Epithelial cell of esophagus (primary cell): ENCODE results near the gene PREP.

Source experiments
- DNase-seq: peaks from one replicate; pipeline ENCODE4 v3.0.0; 2010; ENCODE audit warnings: low read depth
- H3K4me3 ChIP-seq: 2 replicates; pipeline ENCODE4 v1.5.1; 2011; ENCODE audit warnings: mild to moderate bottlenecking, low read length, control low read depth
- CTCF ChIP-seq: IDR thresholded peaks from 2 replicates; pipeline ENCODE4 v1.5.1; 2011; ENCODE audit warnings: low read depth, mild to moderate bottlenecking, low read length, control low read depth, inconsistent platforms; ENCODE audit not compliant: insufficient read depth; ENCODE audit errors: missing control alignments

The PREP gene

DNA sequence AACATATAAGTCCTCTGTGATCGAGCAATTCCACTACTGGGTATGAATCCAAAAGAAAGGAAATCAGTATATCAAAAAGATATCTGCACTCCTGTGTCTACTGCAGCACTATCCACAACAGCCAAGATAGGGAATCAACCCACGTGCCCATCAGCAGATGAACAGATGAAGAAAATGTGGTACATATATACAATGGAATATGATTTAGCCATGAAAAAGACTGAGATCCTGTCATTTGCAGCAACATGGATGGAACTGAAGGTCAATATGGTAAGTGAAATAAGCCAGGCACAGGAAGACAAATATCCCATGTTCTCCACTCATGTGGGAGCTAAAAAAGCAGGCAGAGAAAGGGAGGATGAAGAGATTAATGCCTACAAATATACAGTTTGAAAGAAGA is 127.3 kb downstream of the PREP start:
- no peak for DNase-seq
- H3K4me3 ChIP-seq, result no peak overlapping the region
- TF ChIP-seq CTCF, result no peak

- no peak overlapping the region for H3K4me3 ChIP-seq
- no peak for TF ChIP-seq CTCF
- no peak for DNase-seq
Measured at GRCh38 chr6:105274678-105275077, 128.2 kb downstream of the PREP start.

GRCh38 chr6:105273589-105273988 is 129.3 kb downstream of the PREP start:
- no peak for TF ChIP-seq CTCF
- no peak for DNase-seq
- no peak overlapping the region for H3K4me3 ChIP-seq

DNA sequence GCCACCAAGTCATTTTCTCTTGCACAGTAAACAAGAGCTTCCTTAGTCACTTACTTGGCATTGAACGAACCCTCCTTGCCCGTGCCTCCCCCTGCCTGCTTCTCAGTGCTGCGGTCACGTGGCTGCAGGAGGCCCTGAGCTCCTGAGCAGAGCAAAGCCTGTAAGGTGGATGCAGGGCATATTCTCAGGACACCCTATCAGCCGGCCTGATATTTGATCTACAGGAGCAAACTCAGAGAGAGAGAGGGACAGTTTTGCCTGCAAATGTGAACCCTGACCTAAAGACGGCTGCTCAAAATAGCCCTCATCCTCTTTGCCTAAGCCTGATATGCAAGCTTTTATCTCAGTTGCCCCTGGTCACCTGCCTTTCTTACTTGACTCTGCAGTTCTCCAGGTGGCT is 130.1 kb downstream of the PREP start:
- TF ChIP-seq CTCF, result no peak
- DNase-seq, result peak; percentile 46
- H3K4me3 ChIP-seq, result no peak overlapping the region

DNA sequence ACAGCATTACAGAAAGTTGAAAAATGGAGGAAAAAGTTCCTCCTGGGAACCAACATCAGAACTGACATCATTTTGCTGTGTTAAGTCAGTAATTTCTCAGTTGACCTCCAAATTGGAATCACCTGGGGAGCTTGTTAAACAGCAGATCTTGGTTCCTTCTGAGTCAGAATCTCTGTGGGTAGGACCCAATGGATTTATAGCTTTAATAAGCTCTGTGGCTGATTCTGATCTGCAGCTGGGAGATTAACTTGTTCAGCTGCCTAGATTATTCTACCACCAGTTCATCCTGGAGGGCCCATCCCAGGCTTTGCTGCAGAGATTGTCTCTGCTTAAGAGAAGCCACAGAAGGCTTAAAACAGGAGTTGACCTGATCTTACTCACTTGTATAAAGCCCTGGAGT is 132.4 kb downstream of the PREP start:
- no peak overlapping the region for H3K4me3 ChIP-seq
- no peak for TF ChIP-seq CTCF
- no peak for DNase-seq

- no peak for TF ChIP-seq CTCF
- no peak overlapping the region for H3K4me3 ChIP-seq
- no peak for DNase-seq
Measured at GRCh38 chr6:105269390-105269789, 133.5 kb downstream of the PREP start.

DNA sequence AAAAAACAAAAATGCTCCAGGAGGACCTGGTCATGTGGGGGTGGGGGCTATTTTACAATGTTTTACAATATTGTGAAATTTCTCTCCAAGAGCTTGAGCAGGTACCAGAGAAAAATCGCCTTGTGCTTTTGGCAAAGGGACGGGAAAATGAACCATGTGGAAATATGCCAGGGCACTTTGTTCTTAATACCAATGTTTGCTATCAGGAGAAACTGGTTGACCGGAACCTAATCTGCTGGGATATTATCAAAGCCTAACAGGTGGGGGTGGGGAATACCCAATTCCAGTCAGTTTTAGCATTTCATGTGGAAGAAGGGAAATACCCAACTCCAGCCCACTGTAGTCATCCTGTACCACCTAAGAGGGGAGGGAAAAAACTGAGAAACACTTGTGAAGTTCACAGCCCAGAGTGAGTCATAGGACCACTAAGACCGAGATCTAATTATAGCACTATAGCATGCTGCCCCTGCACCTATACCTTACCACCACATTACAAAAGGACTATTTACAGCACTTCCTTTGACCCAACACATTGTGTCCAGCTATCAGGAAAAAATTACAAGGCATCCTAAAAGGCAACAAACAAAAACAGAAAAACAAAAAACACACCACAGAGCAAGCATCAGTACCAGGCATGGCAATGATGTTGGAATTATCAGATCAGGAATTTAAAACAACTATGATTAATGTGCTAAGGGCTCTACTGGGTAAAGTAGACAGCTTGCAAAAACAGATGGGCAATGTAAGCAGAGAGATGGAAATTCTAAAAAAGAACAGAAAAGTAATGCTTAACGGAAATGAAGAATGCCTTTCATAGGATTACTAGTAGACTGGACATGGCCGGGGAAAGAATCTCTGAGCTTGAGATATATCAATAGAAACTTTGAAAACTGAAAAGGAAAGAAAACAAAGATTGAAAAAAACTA is 138.9 kb downstream of the PREP start:
- no peak overlapping the region for H3K4me3 ChIP-seq
- no peak for TF ChIP-seq CTCF
- DNase-seq, result no peak
